Measurements from ENCODE around the gene SIT1. TPM values are rescaled to one million over a fixed set of nuclear protein-coding genes. Genes with fewer than 3 reads are reported as not detected.
"Not testable (repeated sequence)": the region's sequence is repeated elsewhere in the genome, so short reads cannot be mapped to it uniquely, and the experiment has no call there.

The SIT1 gene
- total RNA-seq, 3 donors from 2014 or later = 1.2 to 3.3 (median 1.9) TPM

DNA sequence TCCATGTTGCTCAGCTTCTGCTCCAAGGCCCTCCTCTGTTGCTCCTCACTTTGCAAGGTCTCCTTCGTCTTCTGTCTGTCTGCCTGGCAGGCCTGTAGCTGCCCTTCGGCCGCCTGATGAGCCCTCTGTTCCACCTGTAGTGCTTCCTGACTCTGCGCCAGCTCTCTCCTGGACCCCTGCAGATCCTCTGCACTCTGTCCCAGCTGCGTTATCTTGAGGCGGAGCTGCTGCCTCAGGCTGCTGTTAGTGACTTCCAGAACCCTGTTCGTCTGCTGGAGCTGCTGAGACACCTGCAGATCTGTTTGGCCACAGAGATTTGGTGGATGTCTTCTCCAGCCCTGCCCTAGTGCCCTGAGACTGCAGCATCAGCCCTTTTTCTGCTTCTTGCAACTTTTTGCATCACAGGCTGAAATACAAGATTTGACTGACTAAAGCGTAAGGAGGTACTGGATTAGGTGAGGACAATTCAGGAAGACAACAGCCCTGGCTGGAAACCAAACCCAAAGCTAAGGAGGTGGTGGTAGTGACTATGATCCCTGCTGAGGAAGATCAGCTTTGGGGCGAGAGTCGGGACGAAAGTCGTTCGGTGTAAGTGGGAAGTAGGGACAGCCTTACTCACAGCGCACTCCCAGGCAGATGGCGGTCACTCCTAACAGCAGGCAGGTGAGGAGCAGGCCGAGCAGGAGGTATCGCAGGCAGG, 34.6 kb downstream of the SIT1 start:
- H3K36me3 ChIP-seq (ENCODE audit: low read depth) = no peaks in the 10 kb centered on the region
- H3K4me3 ChIP-seq = no peak overlapping the region
- DNase-seq (no peak), ATAC-seq (no peak)
- H3K4me1 ChIP-seq (ENCODE audit: low read depth) = peaks cover 3% of the 10 kb centered on the region
- intact Hi-C loops (cut with DNase I, micrococcal nuclease) = no loop called here
- H3K9me3 ChIP-seq = no peaks in the 10 kb centered on the region
- TF ChIP-seq, protein P1, sequence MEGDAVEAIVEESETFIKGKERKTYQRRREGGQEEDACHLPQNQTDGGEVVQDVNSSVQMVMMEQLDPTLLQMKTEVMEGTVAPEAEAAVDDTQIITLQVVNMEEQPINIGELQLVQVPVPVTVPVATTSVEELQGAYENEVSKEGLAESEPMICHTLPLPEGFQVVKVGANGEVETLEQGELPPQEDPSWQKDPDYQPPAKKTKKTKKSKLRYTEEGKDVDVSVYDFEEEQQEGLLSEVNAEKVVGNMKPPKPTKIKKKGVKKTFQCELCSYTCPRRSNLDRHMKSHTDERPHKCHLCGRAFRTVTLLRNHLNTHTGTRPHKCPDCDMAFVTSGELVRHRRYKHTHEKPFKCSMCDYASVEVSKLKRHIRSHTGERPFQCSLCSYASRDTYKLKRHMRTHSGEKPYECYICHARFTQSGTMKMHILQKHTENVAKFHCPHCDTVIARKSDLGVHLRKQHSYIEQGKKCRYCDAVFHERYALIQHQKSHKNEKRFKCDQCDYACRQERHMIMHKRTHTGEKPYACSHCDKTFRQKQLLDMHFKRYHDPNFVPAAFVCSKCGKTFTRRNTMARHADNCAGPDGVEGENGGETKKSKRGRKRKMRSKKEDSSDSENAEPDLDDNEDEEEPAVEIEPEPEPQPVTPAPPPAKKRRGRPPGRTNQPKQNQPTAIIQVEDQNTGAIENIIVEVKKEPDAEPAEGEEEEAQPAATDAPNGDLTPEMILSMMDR (IDR thresholded peaks at IDR 0.05) = no peak

DNA sequence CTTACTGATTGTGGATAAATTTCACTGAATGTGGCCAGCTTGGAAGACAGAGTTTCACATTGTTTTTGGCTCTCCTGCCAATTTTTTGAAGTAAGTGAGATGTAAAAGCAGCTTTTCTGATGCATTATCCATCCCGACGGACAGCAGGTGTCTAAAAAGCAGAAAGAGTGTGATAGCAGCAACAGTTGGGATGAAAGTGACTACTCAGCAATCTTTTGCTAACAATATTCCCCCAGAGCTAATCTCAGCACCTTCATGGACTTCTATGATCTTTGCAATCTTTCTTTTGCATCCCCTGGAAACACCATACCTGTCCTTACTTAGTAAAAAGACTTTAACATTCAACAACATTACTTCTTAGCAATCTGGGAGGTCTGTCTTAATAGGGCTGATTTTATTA, 37.9 kb downstream of the SIT1 start:
- intact Hi-C loops (cut with DNase I, micrococcal nuclease) = no loop called here

DNA sequence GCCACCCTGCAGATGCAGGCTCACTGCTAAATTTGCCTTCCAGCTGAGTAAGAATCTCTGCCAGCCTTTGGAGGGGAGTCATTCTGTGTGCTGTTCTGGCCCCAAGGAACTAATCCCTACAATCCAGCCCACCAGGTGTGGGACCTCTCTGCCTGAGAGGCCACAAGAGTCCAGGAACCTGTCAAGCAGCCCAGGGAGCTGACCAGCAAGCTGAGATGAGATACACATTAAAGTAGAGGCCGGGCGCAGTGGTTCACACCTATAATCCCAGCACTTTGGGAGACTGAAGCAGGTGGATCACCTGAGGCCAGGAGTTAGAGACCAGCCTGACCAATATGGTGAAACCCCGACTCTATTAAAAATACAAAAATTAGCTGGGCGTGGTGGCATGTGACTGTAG, 38.7 kb downstream of the SIT1 start:
- intact Hi-C loops (cut with DNase I, micrococcal nuclease); ATAC-seq: not testable (repeated sequence)

More for the DNA sequence above, 37.9 kb downstream of the SIT1 start:
- peaks cover 3% of the 10 kb centered on the region for H3K4me1 ChIP-seq (ENCODE audit: low read depth)
- DNase-seq (no peak), ATAC-seq (no peak)
- no peak overlapping the region for H3K4me3 ChIP-seq
- TF ChIP-seq, protein P1 (IDR thresholded peaks at IDR 0.05) = no peak
- H3K36me3 ChIP-seq (ENCODE audit: low read depth) = peaks cover 12% of the 10 kb centered on the region
- no peaks in the 10 kb centered on the region for H3K9me3 ChIP-seq

DNA sequence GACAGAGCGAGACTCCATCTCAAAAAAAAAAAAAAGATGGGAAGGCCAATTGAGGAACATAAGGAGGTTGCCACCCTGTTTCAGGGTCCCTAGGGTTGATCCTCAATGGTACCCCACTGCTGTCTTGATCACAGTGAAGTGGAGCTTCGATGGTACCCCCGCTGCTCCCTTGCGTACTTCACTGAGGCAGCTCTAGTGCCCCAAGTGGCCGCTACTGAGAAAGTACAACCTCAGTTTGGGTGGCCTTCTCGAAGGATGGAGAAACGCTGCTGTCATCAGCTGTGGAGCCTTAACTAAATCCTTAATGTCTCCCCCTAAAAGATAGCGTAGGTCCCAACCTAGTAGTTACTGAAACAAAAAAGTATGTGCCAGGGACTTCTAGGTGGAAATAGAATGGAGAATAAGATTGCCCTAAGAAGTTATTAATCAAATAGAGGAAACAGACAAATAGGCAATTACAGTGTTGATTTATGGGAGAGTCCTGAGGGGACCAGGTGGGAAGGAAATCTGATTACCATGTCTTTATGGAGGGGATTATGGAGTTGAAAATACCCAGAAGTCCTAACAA, 39.4 kb downstream of the SIT1 start:
- intact Hi-C loops (cut with DNase I, micrococcal nuclease) = no loop called here
- H3K36me3 ChIP-seq (ENCODE audit: low read depth) = peaks cover 12% of the 10 kb centered on the region
- H3K4me3 ChIP-seq = no peak overlapping the region
- TF ChIP-seq, protein P1 (IDR thresholded peaks at IDR 0.05) = peak; percentile 45
- DNase-seq (peak in 2 of 3 donors; percentile 33 to 47), ATAC-seq (peak; percentile 71)
- peaks cover 7% of the 10 kb centered on the region for H3K4me1 ChIP-seq (ENCODE audit: low read depth)
- H3K9me3 ChIP-seq = no peaks in the 10 kb centered on the region

More for the DNA sequence above, 38.7 kb downstream of the SIT1 start:
- H3K4me1 ChIP-seq (ENCODE audit: low read depth); DNase-seq; H3K4me3 ChIP-seq; H3K9me3 ChIP-seq: not testable (repeated sequence)
- H3K36me3 ChIP-seq (ENCODE audit: low read depth) = peaks cover 12% of the 10 kb centered on the region

DNA sequence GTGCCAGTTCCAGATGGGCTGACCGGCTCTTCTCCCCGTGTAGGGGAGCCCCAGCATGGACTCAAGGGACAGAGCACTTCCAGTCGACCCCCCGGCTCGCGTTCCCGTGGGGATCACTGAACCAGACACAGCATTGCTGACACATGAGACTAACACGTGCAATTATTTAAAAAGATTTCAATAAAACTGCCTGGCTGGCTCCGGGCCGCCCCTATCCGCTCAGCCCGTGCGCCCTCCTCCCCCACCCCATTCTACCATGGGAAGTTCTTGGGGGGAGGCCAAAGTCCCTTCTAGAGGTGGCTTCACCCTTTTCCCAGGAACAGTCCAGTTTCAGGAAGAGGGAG, 40.9 kb downstream of the SIT1 start:
- H3K36me3 ChIP-seq (ENCODE audit: low read depth) = peaks cover 12% of the 10 kb centered on the region
- TF ChIP-seq, protein P1 (IDR thresholded peaks at IDR 0.05) = no peak
- peaks cover 11% of the 10 kb centered on the region for H3K4me1 ChIP-seq (ENCODE audit: low read depth)
- DNase-seq (peak in 1 of 3 donors; percentile 27), ATAC-seq (no peak)
- H3K4me3 ChIP-seq = no peak overlapping the region
- no peaks in the 10 kb centered on the region for H3K9me3 ChIP-seq
- intact Hi-C loops (cut with DNase I, micrococcal nuclease) = no loop called here

DNA sequence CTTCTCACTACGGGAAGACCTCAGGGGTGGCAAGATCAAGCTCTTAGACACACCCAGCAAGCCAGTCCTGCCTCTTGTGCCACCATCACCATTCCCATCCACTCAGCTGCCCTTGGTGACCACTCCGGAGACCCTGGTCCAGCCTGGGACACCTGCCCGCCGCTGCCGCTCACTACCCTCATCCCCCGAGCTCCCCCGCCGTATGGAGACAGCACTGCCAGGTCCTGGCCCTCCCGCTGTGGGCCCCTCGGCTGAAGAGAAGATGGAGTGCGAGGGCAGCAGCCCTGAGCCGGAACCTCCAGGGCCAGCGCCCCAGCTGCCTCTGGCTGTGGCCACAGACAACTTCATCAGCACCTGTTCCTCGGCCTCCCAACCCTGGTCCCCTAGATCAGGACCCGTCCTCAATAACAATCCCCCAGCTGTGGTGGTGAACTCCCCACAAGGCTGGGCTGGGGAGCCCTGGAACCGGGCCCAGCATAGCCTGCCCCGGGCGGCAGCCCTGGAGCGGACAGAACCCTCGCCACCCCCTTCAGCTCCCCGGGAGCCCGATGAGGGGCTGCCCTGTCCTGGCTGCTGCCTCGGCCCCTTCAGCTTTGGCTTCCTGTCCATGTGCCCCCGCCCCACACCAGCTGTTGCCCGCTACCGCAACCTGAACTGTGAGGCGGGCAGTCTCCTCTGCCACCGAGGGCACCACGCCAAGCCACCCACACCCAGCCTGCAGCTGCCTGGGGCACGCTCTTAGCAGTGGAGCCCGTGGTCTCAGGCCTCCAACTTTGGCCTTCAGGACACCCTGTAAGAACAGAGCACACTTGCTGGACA, 41.5 kb downstream of the SIT1 start:
- TF ChIP-seq, protein P1 (IDR thresholded peaks at IDR 0.05) = no peak
- intact Hi-C loops (cut with DNase I, micrococcal nuclease) = no loop called here
- Histone ChIP-seq H3K4me3 (no peak overlapping the region), H3K9me3 (no peaks in the 10 kb centered on the region), H3K4me1 (ENCODE audit: low read depth) (peaks cover 11% of the 10 kb centered on the region), H3K36me3 (ENCODE audit: low read depth) (peaks cover 12% of the 10 kb centered on the region)
- ATAC-seq (no peak), DNase-seq (peak in 1 of 3 donors; percentile 24)
